Measurements from ENCODE around the gene PAMR1.
"Not testable (repeated sequence)": the region's sequence is repeated elsewhere in the genome, so short reads cannot be mapped to it uniquely, and the experiment has no call there.

Gene PAMR1

GRCh38 chr11:35549787-35550186 lies 24.4 kb upstream of the PAMR1 start:
- H4K20me1 ChIP-seq (ENCODE audit: insufficient read depth, low read length, poor library complexity, severe bottlenecking): no peaks in the 10 kb centered on the region
- no peak for TF ChIP-seq CTCF (conservative IDR thresholded peaks at IDR 0.05; ENCODE audit: low read length)
- TF ChIP-seq EZH2phosphoT487 (IDR thresholded peaks at IDR 0.05; ENCODE audit: borderline replicate concordance): no peak
- H3K36me3 ChIP-seq (ENCODE audit: insufficient read depth, low read length): no peaks in the 10 kb centered on the region
- H3K9me2 ChIP-seq (replicated peaks; ENCODE audit: low read depth, low read length): no peaks in the 10 kb centered on the region
- no peaks in the 10 kb centered on the region for H3K4me1 ChIP-seq (ENCODE audit: insufficient read depth, low read length, poor library complexity, severe bottlenecking)
- H3K4me2 ChIP-seq (ENCODE audit: low read depth, low read length, poor library complexity, severe bottlenecking): no peak overlapping the region
- no peak overlapping the region for H3K4me3 ChIP-seq (ENCODE audit: low read length, poor library complexity, severe bottlenecking)
- H3K9ac ChIP-seq (ENCODE audit: low read depth, low read length, poor library complexity, severe bottlenecking): no peak overlapping the region
- H3K27me3 ChIP-seq (ENCODE audit: insufficient read depth, low read length, poor library complexity, severe bottlenecking): no peaks in the 10 kb centered on the region
- no peaks in the 10 kb centered on the region for H3K9me3 ChIP-seq (ENCODE audit: insufficient read depth, low read depth, low read length)
- H2AFZ ChIP-seq (ENCODE audit: low read length): no peak overlapping the region
- no peaks in the 10 kb centered on the region for H3K79me2 ChIP-seq (ENCODE audit: insufficient read depth, low read length)
- H3F3A ChIP-seq (ENCODE audit: low read depth): no peaks in the 10 kb centered on the region

GRCh38 chr11:35548925-35549561 lies 23.6 kb upstream of the PAMR1 start:
- Histone ChIP-seq H3K9me2 (replicated peaks; ENCODE audit: low read depth, low read length) (no peaks in the 10 kb centered on the region), H3K4me1 (ENCODE audit: insufficient read depth, low read length, poor library complexity, severe bottlenecking) (no peaks in the 10 kb centered on the region), H3K27me3 (ENCODE audit: insufficient read depth, low read length, poor library complexity, severe bottlenecking) (no peaks in the 10 kb centered on the region), H2AFZ (ENCODE audit: low read length) (no peak overlapping the region), H3K4me3 (ENCODE audit: low read length, poor library complexity, severe bottlenecking) (no peak overlapping the region), H3K36me3 (ENCODE audit: insufficient read depth, low read length) (no peaks in the 10 kb centered on the region), H4K20me1 (ENCODE audit: insufficient read depth, low read length, poor library complexity, severe bottlenecking) (no peaks in the 10 kb centered on the region), H3F3A (ENCODE audit: low read depth) (no peaks in the 10 kb centered on the region), H3K9ac (ENCODE audit: low read depth, low read length, poor library complexity, severe bottlenecking) (no peak overlapping the region), H3K9me3 (ENCODE audit: insufficient read depth, low read depth, low read length) (no peaks in the 10 kb centered on the region), H3K79me2 (ENCODE audit: insufficient read depth, low read length) (no peaks in the 10 kb centered on the region), H3K4me2 (ENCODE audit: low read depth, low read length, poor library complexity, severe bottlenecking) (no peak overlapping the region)
- TF ChIP-seq CTCF (conservative IDR thresholded peaks at IDR 0.05; ENCODE audit: low read length): no peak
- TF ChIP-seq EZH2phosphoT487 (IDR thresholded peaks at IDR 0.05; ENCODE audit: borderline replicate concordance): no peak

- not testable (repeated sequence) for H3K9me2 ChIP-seq (replicated peaks; ENCODE audit: low read depth, low read length); H3K4me1 ChIP-seq (ENCODE audit: insufficient read depth, low read length, poor library complexity, severe bottlenecking); H3K4me3 ChIP-seq (ENCODE audit: low read length, poor library complexity, severe bottlenecking); H3K36me3 ChIP-seq (ENCODE audit: insufficient read depth, low read length); H2AFZ ChIP-seq (ENCODE audit: low read length); H3K9ac ChIP-seq (ENCODE audit: low read depth, low read length, poor library complexity, severe bottlenecking); H3K79me2 ChIP-seq (ENCODE audit: insufficient read depth, low read length); H3K9me3 ChIP-seq (ENCODE audit: insufficient read depth, low read depth, low read length); H3K27me3 ChIP-seq (ENCODE audit: insufficient read depth, low read length, poor library complexity, severe bottlenecking); H3F3A ChIP-seq (ENCODE audit: low read depth); H4K20me1 ChIP-seq (ENCODE audit: insufficient read depth, low read length, poor library complexity, severe bottlenecking); H3K4me2 ChIP-seq (ENCODE audit: low read depth, low read length, poor library complexity, severe bottlenecking)
These were observed 22.6 kb upstream of the PAMR1 start for GRCh38 chr11:35547995-35548394.

GRCh38 chr11:35546317-35546716 lies 20.9 kb upstream of the PAMR1 start:
- no peak overlapping the region for H3K4me2 ChIP-seq (ENCODE audit: low read depth, low read length, poor library complexity, severe bottlenecking)
- no peaks in the 10 kb centered on the region for H3K9me2 ChIP-seq (replicated peaks; ENCODE audit: low read depth, low read length)
- no peak overlapping the region for H3K9ac ChIP-seq (ENCODE audit: low read depth, low read length, poor library complexity, severe bottlenecking)
- H3K9me3 ChIP-seq (ENCODE audit: insufficient read depth, low read depth, low read length): no peaks in the 10 kb centered on the region
- no peaks in the 10 kb centered on the region for H3K79me2 ChIP-seq (ENCODE audit: insufficient read depth, low read length)
- H2AFZ ChIP-seq (ENCODE audit: low read length): no peak overlapping the region
- H3K36me3 ChIP-seq (ENCODE audit: insufficient read depth, low read length): no peaks in the 10 kb centered on the region
- no peaks in the 10 kb centered on the region for H3K27me3 ChIP-seq (ENCODE audit: insufficient read depth, low read length, poor library complexity, severe bottlenecking)
- no peak overlapping the region for H3K4me3 ChIP-seq (ENCODE audit: low read length, poor library complexity, severe bottlenecking)
- H3F3A ChIP-seq (ENCODE audit: low read depth): no peaks in the 10 kb centered on the region
- no peaks in the 10 kb centered on the region for H4K20me1 ChIP-seq (ENCODE audit: insufficient read depth, low read length, poor library complexity, severe bottlenecking)
- TF ChIP-seq EZH2phosphoT487 (IDR thresholded peaks at IDR 0.05; ENCODE audit: borderline replicate concordance) (no peak), CTCF (conservative IDR thresholded peaks at IDR 0.05; ENCODE audit: low read length) (no peak)
- H3K4me1 ChIP-seq (ENCODE audit: insufficient read depth, low read length, poor library complexity, severe bottlenecking): no peaks in the 10 kb centered on the region

All from Loucy (cell line).